Stimulated activated CD4-positive, alpha-beta T cell treated with anti-CD3 and anti-CD28 coated beads, TNF-alpha, amount 100 ng/mL, for 4 hours (primary cell): ENCODE measurements around the gene PTH2.

Experiments
- DNase-seq, 3 experiments: peaks; one replicate each; pipeline ENCODE4 v3.0.0-alpha.2; 2020; ENCODE audit warnings: low read depth in 3 of 3

The PTH2 gene

DNA sequence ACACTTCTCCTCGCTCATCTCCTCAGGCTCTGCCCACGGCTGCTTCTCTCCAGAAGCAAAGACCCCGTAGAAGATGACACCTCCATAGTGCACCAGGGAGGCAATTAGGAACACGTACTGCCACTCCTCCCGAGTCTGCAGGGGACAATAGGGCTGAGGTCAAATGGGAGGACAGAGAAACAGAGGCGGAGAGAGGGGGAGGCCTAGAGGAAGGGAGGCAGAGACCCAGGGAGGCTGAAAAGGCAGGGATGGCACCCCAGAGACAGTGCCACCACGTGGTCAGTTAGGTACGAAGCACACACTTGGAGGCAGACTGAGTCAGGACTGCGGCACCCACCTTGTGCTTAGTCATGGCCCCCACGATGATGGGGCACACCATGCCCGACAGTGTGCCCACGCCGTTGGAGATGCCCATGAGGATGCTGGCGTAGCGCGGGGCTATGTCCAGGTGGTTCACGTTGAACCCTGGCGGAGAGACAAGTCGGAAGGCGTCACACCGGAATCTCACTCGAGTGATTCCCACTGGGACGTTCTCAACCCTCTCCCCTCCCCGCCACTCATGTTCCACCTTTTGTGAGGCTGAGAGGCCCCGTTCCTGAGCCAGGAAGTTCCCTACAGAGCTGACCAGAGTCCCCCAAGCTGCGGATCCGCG is 7.6 kb upstream of the PTH2 start:
- DNase-seq: no peak

- no peak for DNase-seq
Observed at GRCh38 chr19:49430172-49430677, 7.0 kb upstream of the PTH2 start.

GRCh38 chr19:49428547-49429451 is 5.6 kb upstream of the PTH2 start:
- DNase-seq: no peak

GRCh38 chr19:49427855-49428546 is 4.8 kb upstream of the PTH2 start:
- DNase-seq: no peak

DNA sequence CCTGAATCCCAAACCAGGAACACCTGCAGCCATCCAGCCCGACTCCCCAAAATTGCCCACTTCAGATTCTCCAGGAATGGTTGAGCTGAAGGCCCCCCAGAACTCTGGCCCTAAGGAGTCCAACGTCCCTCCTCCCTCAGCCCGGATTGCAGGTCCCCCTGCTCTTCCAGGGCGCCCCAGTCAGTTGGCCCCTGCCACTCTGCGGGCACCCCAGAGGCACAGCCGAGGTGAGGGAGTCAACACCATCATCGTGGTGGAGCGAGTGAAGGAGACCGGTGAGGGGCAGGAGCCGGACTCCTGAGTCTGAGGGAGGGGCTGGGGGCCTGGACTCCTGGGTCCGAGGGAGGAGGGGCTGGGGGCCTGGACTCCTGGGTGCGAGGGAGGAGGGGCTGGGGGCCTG is 4.1 kb upstream of the PTH2 start:
- DNase-seq: no peak

DNA sequence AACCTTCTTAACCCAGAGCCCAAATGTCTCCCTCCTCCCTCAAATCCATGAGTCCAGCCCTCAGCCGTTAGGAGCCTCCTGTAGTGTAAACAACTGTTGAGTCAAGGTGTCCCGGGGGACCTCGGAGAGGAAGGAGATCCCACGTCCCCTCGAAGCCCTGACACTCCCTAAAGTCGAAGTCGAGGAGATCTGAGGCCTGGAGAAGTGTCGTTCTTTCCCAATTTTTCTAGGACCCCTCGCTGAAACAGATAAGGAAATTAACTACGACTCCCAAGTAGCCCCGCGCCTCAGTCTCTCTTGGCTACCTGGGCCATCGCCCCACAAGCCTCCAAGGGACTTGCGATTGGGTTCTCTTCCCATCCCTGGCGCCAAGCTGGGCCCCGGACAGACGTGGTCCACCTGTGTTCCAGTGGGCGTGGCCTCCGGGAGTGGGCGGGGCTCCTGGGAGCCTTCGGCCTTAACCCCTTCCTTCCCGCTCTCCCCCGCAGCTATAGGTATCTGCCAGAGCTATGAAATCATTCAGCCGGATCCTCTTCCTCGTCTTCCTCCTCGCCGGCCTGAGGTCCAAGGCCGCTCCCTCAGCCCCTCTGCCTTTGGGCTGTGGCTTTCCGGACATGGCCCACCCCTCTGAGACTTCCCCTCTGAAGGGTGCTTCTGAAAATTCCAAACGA is 2.8 kb upstream of the PTH2 start:
- DNase-seq: no peak

DNA sequence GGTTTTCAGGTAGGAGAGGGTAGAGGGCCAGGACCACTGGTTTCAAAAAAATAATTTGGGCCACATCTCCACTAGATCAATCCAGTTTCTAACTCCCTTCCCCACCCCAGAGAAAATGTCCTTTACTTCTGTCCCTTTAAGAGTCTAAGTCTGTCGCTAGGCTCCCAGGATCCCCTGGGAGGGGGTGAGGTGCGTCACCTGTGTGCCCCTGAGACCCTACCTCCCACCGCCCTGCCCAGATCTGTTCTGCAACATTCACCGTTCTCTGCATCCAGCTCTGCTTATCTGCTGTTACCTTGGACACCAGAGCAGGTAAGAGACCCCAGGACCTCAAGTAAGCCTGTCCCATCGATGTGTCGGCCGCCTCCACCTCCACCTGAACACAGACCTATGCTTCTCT is 1.9 kb upstream of the PTH2 start, which contains the start of gene GFY:
Gene GFY (plus strand): TSS at position 211 of the 400 bp plus-strand sequence. CDS start 1,043 bp downstream, outside the sequence.
- DNase-seq: no peak

DNA sequence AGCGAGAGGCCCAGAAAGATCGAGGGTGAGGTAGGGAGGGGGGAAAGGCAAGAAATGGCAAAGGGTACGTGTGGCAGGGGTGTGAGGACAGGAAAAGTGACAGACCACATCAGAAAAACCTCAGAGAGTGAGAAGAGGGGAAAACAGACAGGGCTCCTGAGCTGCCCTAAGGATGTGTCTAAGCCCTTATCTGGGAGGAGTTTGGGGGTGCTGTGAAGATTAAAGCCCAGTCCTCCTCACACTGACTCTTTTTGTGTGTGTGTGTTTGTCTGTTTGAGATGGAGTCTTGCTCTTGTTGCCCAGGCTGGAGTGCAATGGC is 703 bp upstream of the PTH2 start:
- DNase-seq: no peak

- no peak for DNase-seq
Observed at GRCh38 chr19:49422407-49423070, 702 bp downstream of the PTH2 start.

GRCh38 chr19:49421878-49422202 is 1.4 kb downstream of the PTH2 start:
- no peak for DNase-seq

GRCh38 chr19:49421039-49421877 is 2.0 kb downstream of the PTH2 start:
- no peak for DNase-seq

DNA sequence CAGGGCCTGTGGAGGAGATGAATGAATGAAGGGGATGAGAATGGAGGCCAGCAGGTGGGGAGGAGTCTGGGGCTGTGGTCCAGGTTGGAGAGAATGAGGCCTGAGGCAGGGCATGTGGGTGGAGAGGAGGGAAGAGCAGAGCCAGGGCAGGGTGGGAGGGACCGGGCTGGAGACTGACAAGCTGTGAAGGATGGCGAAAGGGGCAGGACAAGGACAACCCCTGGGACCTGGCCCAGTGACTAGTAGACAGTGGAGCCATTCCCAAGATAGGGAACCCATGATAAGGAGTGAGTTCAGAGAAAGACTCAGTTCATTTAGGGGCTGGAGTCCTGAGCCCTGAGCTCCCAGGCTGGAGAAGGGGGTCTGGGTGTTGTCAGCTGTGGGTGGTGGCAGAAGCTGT is 3.0 kb downstream of the PTH2 start:
- no peak for DNase-seq

DNA sequence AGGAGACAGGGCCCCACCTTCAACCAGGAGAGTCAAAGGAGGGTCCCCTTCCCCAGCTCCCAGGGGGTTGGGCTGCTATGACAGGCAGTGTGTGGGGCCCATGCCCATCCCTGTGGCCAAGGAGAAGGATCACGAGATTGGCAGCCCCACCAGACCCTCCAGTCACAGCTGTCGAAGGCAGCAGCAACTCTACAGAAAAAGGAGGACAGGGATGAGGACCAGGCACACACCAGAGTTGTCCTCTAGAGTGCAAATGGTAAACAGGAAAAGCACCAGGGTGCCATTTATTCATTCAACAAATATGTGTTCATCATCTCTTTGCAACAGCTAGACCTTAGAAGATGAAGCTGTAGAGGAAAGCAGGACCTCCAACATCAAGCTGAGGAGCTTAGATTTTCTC is 4.1 kb downstream of the PTH2 start:
- no peak for DNase-seq

GRCh38 chr19:49418511-49418910 is 4.7 kb downstream of the PTH2 start:
- no peak for DNase-seq

GRCh38 chr19:49417088-49417487 is 6.2 kb downstream of the PTH2 start:
- DNase-seq: no peak

DNA sequence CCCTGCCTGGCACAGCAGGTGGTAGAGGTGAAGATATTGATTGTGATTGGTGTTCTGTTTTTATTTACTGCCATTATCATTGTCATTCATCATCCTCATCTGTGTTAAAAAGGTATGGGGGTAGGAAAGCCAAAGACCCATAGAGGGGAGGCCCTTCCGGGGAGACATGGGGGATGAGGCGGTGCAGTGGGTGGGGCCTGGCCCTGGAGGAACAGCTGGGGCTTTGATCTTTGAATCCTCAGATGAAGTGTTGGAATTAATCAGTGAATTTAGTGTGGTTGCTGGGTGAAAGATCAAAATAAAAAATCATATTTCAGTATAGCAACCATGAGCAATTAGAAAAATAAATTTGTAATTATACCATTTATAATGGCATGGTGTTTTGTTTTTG is 7.4 kb downstream of the PTH2 start:
- no peak for DNase-seq

DNA sequence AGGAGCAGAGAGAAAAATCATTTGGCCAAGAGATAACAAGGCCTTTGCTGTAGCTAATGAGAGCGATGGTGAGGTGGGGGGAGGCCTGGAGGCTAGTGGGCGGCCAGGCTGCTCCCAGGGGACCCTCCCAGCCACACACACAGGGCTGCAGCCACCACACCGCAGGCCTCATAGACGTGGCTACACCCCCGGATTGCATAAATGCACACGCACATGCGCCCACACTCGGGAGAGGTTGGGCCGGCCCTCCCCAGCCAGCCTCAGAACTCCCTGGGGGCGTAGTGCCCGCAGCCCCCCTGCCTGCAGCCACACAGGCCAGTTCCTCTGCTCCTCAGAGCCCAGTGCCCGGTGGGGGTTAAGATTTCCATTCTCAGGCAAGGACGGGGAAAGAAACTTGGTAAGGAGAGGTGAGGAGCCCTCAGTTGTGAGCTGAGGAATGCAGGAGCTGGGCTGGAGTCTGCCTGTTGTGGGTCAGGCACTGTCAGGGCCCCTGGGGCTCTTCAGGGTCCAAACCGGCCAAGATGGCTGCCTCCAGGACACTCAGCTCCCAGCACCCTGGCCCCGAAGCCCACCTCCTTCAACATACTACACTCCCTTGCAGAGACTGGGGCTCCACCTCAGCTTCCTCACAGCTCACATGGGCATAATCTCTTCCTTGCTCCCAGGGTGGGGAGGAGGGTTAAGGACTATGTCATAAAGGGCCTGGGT is 8.0 kb downstream of the PTH2 start:
- DNase-seq: no peak

DNA sequence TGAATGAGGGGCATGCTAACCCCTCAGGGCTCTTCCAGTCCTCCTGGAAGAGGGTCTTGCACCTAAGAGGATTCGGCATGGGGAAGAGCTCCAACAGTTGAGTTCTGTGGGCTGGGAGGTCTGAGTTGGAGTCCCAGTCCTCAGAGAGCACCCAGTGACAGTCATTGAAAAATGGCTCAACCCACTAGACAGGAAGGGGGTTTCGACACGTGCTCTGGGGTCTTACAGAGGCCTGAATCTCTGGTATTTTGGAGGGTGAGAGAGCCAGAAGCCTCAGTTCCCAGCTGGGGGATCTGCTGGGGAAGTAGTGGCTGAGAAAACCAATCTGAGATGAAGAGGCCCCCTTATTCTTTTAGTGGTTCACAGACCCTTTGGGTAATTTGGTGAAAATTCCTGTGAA is 9.0 kb downstream of the PTH2 start:
- no peak for DNase-seq

- DNase-seq: no peak
Observed at GRCh38 chr19:49413348-49413747, 9.9 kb downstream of the PTH2 start.
